ENCODE measurements around the gene MMP21. TPM values are rescaled to one million over a fixed set of nuclear protein-coding genes. Genes with fewer than 3 reads are reported as not detected.

MMP21 gene
- total RNA-seq, 1 experiment from 2014 or later = not detected

- intact Hi-C loops (cut with micrococcal nuclease; ENCODE audit: unreplicated experiment) = no loop called here
- no TSS peak for BruUV-seq (replicated peaks)
- Mint-ChIP-seq H3K4me1 (ENCODE audit: low read depth, unreplicated experiment) (peaks cover 7% of the 10 kb centered on the region), H3K27ac (ENCODE audit: unreplicated experiment) (no peak overlapping the region), H3K9me3 (ENCODE audit: unreplicated experiment) (no peaks in the 10 kb centered on the region), H3K4me3 (ENCODE audit: unreplicated experiment) (no peak overlapping the region), H3K36me3 (ENCODE audit: insufficient read depth, unreplicated experiment) (no peaks in the 10 kb centered on the region), H3K27me3 (ENCODE audit: insufficient read depth, unreplicated experiment) (no peaks in the 10 kb centered on the region)
- Histone ChIP-seq H3K27me3 (replicated peaks; ENCODE audit: control insufficient read depth, insufficient read depth, low read length) (no peaks in the 10 kb centered on the region), H3K4me3 (ENCODE audit: low read depth, low read length) (no peak overlapping the region), H3K4me1 (no peaks in the 10 kb centered on the region), H3K36me3 (ENCODE audit: control insufficient read depth, insufficient read depth, low read length) (no peaks in the 10 kb centered on the region; the same call in 1 of the 2 replicates), H3K9me3 (no peaks in the 10 kb centered on the region)
- no peak for DNase-seq
- no peak for TF ChIP-seq CTCF (IDR thresholded peaks at IDR 0.05; ENCODE audit: insufficient read depth in 1 of 2, low read depth in 1 of 2, low read length in 1 of 2, severe bottlenecking in 1 of 2, unreplicated experiment in 1 of 2)
- POLR2A ChIA-PET = no interaction called here
- CTCF ChIA-PET = interaction anchor here (0.5 kb wide), 1 partner anchor 11 kb away, joined by 4 read pairs; no protein-coding TSS in a partner anchor
Observed at GRCh38 chr10:125795128-125795527, 19.5 kb upstream of the MMP21 start.

GRCh38 chr10:125792342-125793300, 17.0 kb upstream of the MMP21 start:
- Histone ChIP-seq H3K9me3 (no peaks in the 10 kb centered on the region), H3K4me1 (no peaks in the 10 kb centered on the region), H3K36me3 (ENCODE audit: control insufficient read depth, insufficient read depth, low read length) (peaks cover 2% of the 10 kb centered on the region), H3K27me3 (replicated peaks; ENCODE audit: control insufficient read depth, insufficient read depth, low read length) (no peaks in the 10 kb centered on the region), H3K4me3 (ENCODE audit: low read depth, low read length) (no peak overlapping the region)
- POLR2A ChIA-PET = no interaction called here
- Mint-ChIP-seq H3K27ac (ENCODE audit: unreplicated experiment) (no peak overlapping the region), H3K4me1 (ENCODE audit: low read depth, unreplicated experiment) (peaks cover 7% of the 10 kb centered on the region), H3K27me3 (ENCODE audit: insufficient read depth, unreplicated experiment) (no peaks in the 10 kb centered on the region), H3K4me3 (ENCODE audit: unreplicated experiment) (no peak overlapping the region), H3K9me3 (ENCODE audit: unreplicated experiment) (no peaks in the 10 kb centered on the region), H3K36me3 (ENCODE audit: insufficient read depth, unreplicated experiment) (no peaks in the 10 kb centered on the region)
- DNase-seq = peak; percentile 37 to 42
- CTCF ChIA-PET = no interaction called here
- TF ChIP-seq CTCF (IDR thresholded peaks at IDR 0.05; ENCODE audit: insufficient read depth in 1 of 2, low read depth in 1 of 2, low read length in 1 of 2, severe bottlenecking in 1 of 2, unreplicated experiment in 1 of 2) = no peak
- BruUV-seq (replicated peaks) = no TSS peak
- intact Hi-C loops (cut with micrococcal nuclease; ENCODE audit: unreplicated experiment) = no loop called here

GRCh38 chr10:125788156-125789034, 12.8 kb upstream of the MMP21 start:
- no peak overlapping the region for H3K27ac Mint-ChIP-seq (ENCODE audit: unreplicated experiment)
- no peaks in the 10 kb centered on the region for H3K27me3 ChIP-seq (replicated peaks; ENCODE audit: control insufficient read depth, insufficient read depth, low read length)
- H3K36me3 Mint-ChIP-seq (ENCODE audit: insufficient read depth, unreplicated experiment) = no peaks in the 10 kb centered on the region
- ChIA-PET CTCF (no interaction called here), POLR2A (no interaction called here)
- H3K4me1 Mint-ChIP-seq (ENCODE audit: low read depth, unreplicated experiment) = peaks cover 7% of the 10 kb centered on the region
- no TSS peak for BruUV-seq (replicated peaks)
- DNase-seq = no peak
- intact Hi-C loops (cut with micrococcal nuclease; ENCODE audit: unreplicated experiment) = no loop called here
- no peaks in the 10 kb centered on the region for H3K9me3 ChIP-seq
- no peaks in the 10 kb centered on the region for H3K9me3 Mint-ChIP-seq (ENCODE audit: unreplicated experiment)
- no peaks in the 10 kb centered on the region for H3K27me3 Mint-ChIP-seq (ENCODE audit: insufficient read depth, unreplicated experiment)
- H3K36me3 ChIP-seq (ENCODE audit: control insufficient read depth, insufficient read depth, low read length) = peaks cover 2% of the 10 kb centered on the region
- H3K4me3 ChIP-seq (ENCODE audit: low read depth, low read length) = no peak overlapping the region
- no peak overlapping the region for H3K4me3 Mint-ChIP-seq (ENCODE audit: unreplicated experiment)
- no peaks in the 10 kb centered on the region for H3K4me1 ChIP-seq
- TF ChIP-seq CTCF (IDR thresholded peaks at IDR 0.05; ENCODE audit: insufficient read depth in 1 of 2, low read depth in 1 of 2, low read length in 1 of 2, severe bottlenecking in 1 of 2, unreplicated experiment in 1 of 2) = no peak

Data from Caco-2 (cell line).